GM12873 (cell line): ENCODE results near the gene TBC1D22A.

ENCODE experiments used
- TF ChIP-seq, protein P1 (sequence below): IDR thresholded peaks from 2 replicates; pipeline ENCODE4 v1.5.1; 2012; ENCODE audit warnings: low read depth, mild to moderate bottlenecking, moderate library complexity, low read length, control low read depth; ENCODE audit not compliant: insufficient read depth; ENCODE audit errors: missing control alignments

TBC1D22A gene

DNA sequence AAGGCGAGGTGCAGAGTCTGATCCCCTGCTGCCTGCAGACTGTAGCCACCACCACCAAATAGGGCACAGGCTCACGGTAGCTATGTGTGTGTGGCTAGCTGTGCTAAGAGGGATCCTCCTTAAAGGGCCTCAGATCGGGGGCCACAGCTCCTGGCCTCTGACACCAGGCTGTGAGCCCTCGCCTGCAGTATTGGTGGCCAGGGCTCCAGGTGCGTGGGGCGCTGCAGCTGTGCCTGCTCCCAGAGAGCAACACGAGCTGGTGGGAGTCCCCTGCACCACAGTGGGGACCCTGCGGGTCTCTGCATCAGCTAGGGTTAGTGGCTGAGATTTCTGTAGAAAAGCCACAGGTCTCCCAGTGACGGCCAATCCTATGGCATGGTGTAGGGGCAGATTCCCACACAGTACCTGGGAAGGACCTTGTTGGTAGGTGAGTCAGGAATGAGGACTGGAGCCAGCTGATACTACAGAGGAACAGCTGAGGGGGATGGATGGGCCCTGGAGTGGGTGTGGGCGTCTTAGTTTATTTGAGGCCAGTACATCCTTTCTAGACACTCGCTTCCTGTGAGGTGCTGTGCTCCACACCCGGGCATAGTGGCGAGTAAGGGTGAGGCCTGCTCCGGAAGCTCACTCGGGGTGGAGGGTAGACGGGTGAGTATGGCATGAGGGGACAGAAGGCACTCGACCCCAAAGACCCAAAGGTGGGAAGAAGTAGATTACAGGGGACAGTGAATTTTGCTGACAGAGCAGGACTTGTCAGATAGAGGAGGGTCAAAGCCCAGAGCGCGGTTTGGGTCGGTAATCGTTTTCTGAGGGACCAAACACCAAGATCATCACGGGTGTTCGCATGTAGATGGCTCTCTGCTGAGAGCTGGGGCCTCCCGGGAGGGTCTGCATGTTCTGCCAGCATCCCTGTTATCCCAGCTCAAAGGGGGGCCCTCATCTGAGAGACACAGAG is 212.5 kb downstream of the TBC1D22A start:
- TF ChIP-seq, protein P1, sequence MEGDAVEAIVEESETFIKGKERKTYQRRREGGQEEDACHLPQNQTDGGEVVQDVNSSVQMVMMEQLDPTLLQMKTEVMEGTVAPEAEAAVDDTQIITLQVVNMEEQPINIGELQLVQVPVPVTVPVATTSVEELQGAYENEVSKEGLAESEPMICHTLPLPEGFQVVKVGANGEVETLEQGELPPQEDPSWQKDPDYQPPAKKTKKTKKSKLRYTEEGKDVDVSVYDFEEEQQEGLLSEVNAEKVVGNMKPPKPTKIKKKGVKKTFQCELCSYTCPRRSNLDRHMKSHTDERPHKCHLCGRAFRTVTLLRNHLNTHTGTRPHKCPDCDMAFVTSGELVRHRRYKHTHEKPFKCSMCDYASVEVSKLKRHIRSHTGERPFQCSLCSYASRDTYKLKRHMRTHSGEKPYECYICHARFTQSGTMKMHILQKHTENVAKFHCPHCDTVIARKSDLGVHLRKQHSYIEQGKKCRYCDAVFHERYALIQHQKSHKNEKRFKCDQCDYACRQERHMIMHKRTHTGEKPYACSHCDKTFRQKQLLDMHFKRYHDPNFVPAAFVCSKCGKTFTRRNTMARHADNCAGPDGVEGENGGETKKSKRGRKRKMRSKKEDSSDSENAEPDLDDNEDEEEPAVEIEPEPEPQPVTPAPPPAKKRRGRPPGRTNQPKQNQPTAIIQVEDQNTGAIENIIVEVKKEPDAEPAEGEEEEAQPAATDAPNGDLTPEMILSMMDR, result no peak

DNA sequence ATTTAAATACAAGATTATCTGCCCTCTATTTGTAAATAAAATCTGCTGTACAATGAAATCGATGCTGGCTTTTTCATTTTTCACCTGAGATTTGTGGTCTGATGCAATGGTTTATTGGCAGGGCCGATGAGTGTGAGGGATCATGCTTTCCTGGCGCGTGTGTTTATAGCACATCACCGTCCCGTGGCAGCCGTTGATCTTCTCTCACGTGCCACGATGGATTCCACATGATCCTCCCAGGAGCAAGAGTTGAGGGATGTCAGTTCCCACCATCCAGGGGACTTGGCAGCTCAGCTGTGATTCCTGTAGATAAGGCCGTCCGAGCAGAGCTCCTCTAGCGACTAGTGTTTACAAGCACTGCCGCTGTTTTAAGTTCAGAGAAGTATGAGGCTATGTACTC is 213.7 kb downstream of the TBC1D22A start:
- TF ChIP-seq, protein P1, result no peak

DNA sequence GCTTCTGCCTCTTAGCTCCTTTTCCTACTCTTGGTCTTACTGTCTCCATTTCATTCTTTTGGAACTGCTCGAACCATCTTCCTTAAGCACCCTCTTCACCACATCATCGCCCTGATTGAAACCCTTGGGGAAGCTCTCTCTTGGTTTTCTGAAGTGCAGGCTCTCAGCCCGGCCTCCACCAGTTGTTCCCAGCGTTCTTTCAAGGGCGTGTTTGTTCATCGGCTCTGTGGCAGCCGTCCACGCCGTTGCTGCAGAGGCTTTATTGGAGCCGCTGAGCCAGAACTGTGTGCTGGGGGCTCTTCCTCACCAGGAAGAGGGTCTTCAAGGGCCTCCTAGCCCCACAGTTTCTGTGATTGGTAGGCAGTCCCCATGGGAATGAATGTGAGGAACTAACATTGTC is 214.1 kb downstream of the TBC1D22A start:
- TF ChIP-seq, protein P1, result no peak

DNA sequence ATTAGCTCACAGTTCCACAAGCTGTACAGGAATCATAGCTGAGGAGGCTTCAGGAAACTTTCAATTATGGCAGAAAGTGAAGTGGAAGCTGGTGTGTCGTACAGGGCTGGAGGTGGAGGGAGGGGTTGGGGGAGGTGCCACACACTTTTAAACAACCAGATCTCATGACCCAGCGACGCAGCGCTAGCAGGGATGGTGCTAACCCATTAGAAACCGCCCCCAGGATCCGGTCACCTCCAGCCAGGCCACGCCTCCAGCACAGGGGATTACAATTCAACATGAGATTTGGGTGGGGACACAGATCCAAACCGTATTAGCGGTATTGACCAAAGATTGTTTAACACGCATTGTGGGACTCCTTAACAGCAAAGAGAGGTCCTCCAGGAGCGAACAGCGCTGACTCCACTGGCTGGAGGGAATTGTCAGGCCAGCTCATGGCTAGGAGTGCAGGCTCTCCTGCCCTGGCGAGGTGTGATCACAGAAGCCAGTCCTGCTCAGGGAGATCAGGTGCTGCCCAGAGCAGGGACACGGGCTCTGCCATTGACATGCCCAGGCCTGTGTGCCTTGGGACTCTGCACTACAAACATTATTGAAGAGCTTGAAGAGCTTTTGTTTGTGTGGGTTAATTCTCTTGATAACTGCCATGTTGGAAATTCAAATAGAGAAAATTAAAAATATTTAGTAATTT is 215.3 kb downstream of the TBC1D22A start:
- TF ChIP-seq, protein P1, result no peak

DNA sequence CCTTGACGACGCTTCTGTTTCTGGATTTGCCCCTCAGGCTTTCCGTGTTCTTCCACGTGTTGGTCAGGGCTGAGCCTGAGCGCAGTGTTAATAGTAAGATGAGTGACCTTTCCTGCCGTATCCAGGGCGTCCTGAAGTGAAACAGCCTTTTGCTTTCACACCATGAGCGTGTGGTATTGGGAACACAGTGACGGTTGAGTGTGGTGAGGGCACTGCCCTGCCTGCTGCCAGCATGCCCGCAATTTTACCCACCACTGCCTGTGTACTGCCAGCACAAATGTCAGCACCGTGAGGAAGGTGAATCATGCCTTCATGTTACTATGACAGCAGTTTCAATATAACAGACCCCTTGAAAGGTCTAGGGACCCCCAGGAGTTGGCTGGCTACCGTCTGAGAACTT is 217.1 kb downstream of the TBC1D22A start:
- TF ChIP-seq, protein P1, result no peak

DNA sequence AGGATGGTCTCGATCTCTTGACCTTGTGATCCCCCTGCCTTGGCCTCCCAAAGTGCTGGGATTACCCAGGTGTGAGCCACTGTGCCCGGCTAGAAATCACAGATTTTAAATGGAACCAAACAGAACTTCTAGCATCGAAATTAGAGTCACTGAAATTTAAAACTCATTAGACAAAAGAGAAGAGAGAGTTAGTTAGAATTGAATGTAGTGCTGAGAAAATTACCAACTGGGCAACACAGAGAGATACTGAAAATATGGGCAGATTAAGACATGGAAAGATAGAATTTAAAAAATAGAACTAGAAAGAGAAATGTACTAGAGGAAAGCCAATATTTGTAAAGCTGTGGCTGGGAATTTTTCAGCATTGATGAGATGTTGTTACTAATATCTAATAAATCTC is 217.9 kb downstream of the TBC1D22A start:
- TF ChIP-seq, protein P1, result no peak

DNA sequence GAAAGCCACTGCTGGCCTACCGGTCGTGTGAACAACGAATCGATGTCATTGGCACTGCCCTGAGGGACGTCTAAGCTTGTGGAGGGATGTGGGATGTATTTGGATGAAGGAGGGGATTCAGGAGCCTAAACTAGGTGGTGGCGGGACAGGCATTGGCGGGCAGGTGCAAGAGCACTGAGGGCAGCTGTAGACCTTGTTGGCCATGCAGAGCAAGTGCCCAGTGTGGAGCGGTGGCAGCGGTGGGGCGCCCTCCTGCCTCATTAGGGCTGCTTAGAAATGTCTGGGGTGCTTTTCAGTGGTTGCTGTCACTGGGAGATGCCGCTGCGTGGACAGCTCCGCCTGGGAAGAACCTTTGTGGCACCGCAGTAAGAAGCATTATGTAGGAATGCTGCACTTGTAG is 220.2 kb downstream of the TBC1D22A start:
- TF ChIP-seq, protein P1, result no peak
